ENCODE measurements around the gene ELMO1.
A peak's percentile ranks its signal among the peaks of the same experiment; 100 is the strongest.

ELMO1 gene

GRCh38 chr7:36889182-36889581, 559.5 kb downstream of the ELMO1 start:
- no peak for DNase-seq

GRCh38 chr7:36887969-36888368, 560.7 kb downstream of the ELMO1 start:
- DNase-seq: no peak

- DNase-seq: no peak
Measured at GRCh38 chr7:36887233-36887632, 561.4 kb downstream of the ELMO1 start.

- no peak for DNase-seq
Measured at GRCh38 chr7:36884910-36885309, 563.8 kb downstream of the ELMO1 start.

GRCh38 chr7:36884351-36884750, 564.3 kb downstream of the ELMO1 start:
- DNase-seq: no peak

- peak in 1 of 2 experiments; percentile 34 for DNase-seq
Measured at GRCh38 chr7:36881233-36881874, 567.3 kb downstream of the ELMO1 start.

- DNase-seq: no peak
Measured at GRCh38 chr7:36880108-36880507, 568.6 kb downstream of the ELMO1 start.

- DNase-seq: no peak
Measured at GRCh38 chr7:36879021-36879420, 569.6 kb downstream of the ELMO1 start.

- DNase-seq: no peak
Measured at GRCh38 chr7:36878288-36878687, 570.4 kb downstream of the ELMO1 start.

GRCh38 chr7:36875794-36876193, 572.9 kb downstream of the ELMO1 start:
- no peak for DNase-seq

- DNase-seq: no peak
Measured at GRCh38 chr7:36874041-36874440, 574.6 kb downstream of the ELMO1 start.

GRCh38 chr7:36871863-36872262, 576.8 kb downstream of the ELMO1 start:
- peak in 1 of 2 experiments; percentile 12 for DNase-seq

- no peak for DNase-seq
Measured at GRCh38 chr7:36871355-36871738, 577.3 kb downstream of the ELMO1 start.

GRCh38 chr7:36870625-36871354, 577.9 kb downstream of the ELMO1 start:
- no peak for DNase-seq

- no peak for DNase-seq
Measured at GRCh38 chr7:36868727-36869411, 579.8 kb downstream of the ELMO1 start.

GRCh38 chr7:36865019-36865418, 583.6 kb downstream of the ELMO1 start:
- no peak for DNase-seq

GRCh38 chr7:36863901-36864701, 584.6 kb downstream of the ELMO1 start:
- DNase-seq: no peak

GRCh38 chr7:36862771-36863261, 585.8 kb downstream of the ELMO1 start:
- no peak for DNase-seq

- DNase-seq: no peak
Measured at GRCh38 chr7:36861656-36862055, 587.0 kb downstream of the ELMO1 start.

- DNase-seq: no peak
Measured at GRCh38 chr7:36860681-36861080, 588.0 kb downstream of the ELMO1 start.

GRCh38 chr7:36855330-36855729, 593.3 kb downstream of the ELMO1 start:
- DNase-seq: no peak

- DNase-seq: no peak
Measured at GRCh38 chr7:36854652-36855051, 594.0 kb downstream of the ELMO1 start.

- DNase-seq: no peak
Measured at GRCh38 chr7:36852931-36853330, 595.7 kb downstream of the ELMO1 start.
